ENCODE results near the gene MPV17L2. TPM values are rescaled to one million over a fixed set of nuclear protein-coding genes. Genes with fewer than 3 reads are reported as not detected.

Gene MPV17L2
- total and polyA plus RNA-seq, 2 donors from 2014 or later, result 11.5 to 31.1 TPM

DNA sequence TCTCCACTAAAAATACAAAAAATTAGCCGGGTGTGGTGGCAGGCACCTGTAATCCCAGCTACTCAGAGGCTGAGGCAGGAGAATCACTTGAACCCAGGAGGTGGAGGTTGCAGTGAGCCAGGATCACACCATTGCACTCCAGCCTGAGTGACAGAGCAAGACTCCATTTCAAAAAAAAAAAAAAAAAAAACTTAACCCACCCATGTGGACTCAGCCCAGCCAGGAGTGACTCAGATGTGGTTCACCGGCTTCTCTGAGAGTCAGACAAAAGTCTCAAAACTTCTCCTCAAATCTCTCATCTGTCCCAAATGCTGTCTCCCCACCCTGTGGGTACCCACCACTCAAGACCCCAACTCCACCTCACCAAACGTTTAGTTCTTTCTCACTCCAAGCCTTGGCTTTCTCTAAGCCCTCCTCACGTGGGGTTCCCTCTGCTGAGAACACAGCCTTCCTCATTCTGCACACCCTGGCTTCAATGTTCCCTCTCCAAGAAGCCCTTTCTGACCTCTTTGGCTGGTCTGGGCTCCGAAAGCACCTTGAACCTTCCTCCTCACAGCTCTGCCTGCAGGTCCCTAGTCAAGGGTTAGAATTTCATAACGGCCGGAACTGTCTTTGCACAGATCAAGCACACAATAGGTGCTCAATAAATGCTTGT is 21.9 kb downstream of the MPV17L2 start:
- DNase-seq (no peak), FAIRE-seq (no peak)
- Histone ChIP-seq H3K27ac (ENCODE audit: low read depth in 2 of 2, low read length in 2 of 2) (no peak overlapping the region), H3K9me3 (ENCODE audit: control insufficient read depth in 2 of 3, insufficient read depth in 1 of 3, low read length in 3 of 3) (no peaks in the 10 kb centered on the region), H3K27me3 (ENCODE audit: control insufficient read depth, insufficient read depth, low read length) (no peaks in the 10 kb centered on the region), H3K36me3 (ENCODE audit: control insufficient read depth in 2 of 3, insufficient read depth in 3 of 3, low read length in 3 of 3) (no peaks in the 10 kb centered on the region), H3K4me1 (ENCODE audit: control insufficient read depth in 2 of 3, insufficient read depth in 2 of 3, low read depth in 1 of 3, low read length in 3 of 3) (no peaks in the 10 kb centered on the region), H3K9ac (ENCODE audit: low read length in 3 of 3) (no peak overlapping the region), H3K4me3 (ENCODE audit: low read length in 3 of 3) (no peak overlapping the region)
- TF ChIP-seq CTCF (IDR thresholded peaks at IDR 0.05; ENCODE audit: borderline replicate concordance, extremely low read depth, insufficient read depth), result no peak
- intact Hi-C loops (cut with DNase I), result no loop called here

GRCh38 chr19:18216789-18217188 is 23.8 kb downstream of the MPV17L2 start:
- H3K9ac ChIP-seq (ENCODE audit: low read length in 3 of 3), result no peak overlapping the region
- DNase-seq, result no peak
- intact Hi-C loops (cut with DNase I), result no loop called here
- no peak for TF ChIP-seq CTCF (IDR thresholded peaks at IDR 0.05; ENCODE audit: borderline replicate concordance, extremely low read depth, insufficient read depth)
- FAIRE-seq, result no peak
- peaks cover 0 to 2% (median 0%) of the 10 kb centered on the region in 3 donors for H3K4me1 ChIP-seq (ENCODE audit: control insufficient read depth in 2 of 3, insufficient read depth in 2 of 3, low read depth in 1 of 3, low read length in 3 of 3)
- no peaks in the 10 kb centered on the region for H3K9me3 ChIP-seq (ENCODE audit: control insufficient read depth in 2 of 3, insufficient read depth in 1 of 3, low read length in 3 of 3)
- no peak overlapping the region for H3K27ac ChIP-seq (ENCODE audit: low read depth in 2 of 2, low read length in 2 of 2)
- H3K4me3 ChIP-seq (ENCODE audit: low read length in 3 of 3), result no peak overlapping the region
- H3K36me3 ChIP-seq (ENCODE audit: control insufficient read depth in 2 of 3, insufficient read depth in 3 of 3, low read length in 3 of 3), result no peaks in the 10 kb centered on the region
- H3K27me3 ChIP-seq (ENCODE audit: control insufficient read depth, insufficient read depth, low read length), result no peaks in the 10 kb centered on the region

GRCh38 chr19:18218159-18218558 is 25.1 kb downstream of the MPV17L2 start:
- FAIRE-seq, result no peak
- H3K27me3 ChIP-seq (ENCODE audit: control insufficient read depth, insufficient read depth, low read length), result no peaks in the 10 kb centered on the region
- H3K4me3 ChIP-seq (ENCODE audit: low read length in 3 of 3), result no peak overlapping the region
- no peaks in the 10 kb centered on the region for H3K9me3 ChIP-seq (ENCODE audit: control insufficient read depth in 2 of 3, insufficient read depth in 1 of 3, low read length in 3 of 3)
- no peak overlapping the region for H3K9ac ChIP-seq (ENCODE audit: low read length in 3 of 3)
- H3K27ac ChIP-seq (ENCODE audit: low read depth in 2 of 2, low read length in 2 of 2), result no peak overlapping the region
- intact Hi-C loops (cut with DNase I), result no loop called here
- DNase-seq, result no peak
- no peak for TF ChIP-seq CTCF (IDR thresholded peaks at IDR 0.05; ENCODE audit: borderline replicate concordance, extremely low read depth, insufficient read depth)
- H3K36me3 ChIP-seq (ENCODE audit: control insufficient read depth in 2 of 3, insufficient read depth in 3 of 3, low read length in 3 of 3), result no peaks in the 10 kb centered on the region
- H3K4me1 ChIP-seq (ENCODE audit: control insufficient read depth in 2 of 3, insufficient read depth in 2 of 3, low read depth in 1 of 3, low read length in 3 of 3), result peaks cover 0 to 2% (median 0%) of the 10 kb centered on the region in 3 donors

- FAIRE-seq, result no peak
- H3K4me1 ChIP-seq (ENCODE audit: control insufficient read depth in 2 of 3, insufficient read depth in 2 of 3, low read depth in 1 of 3, low read length in 3 of 3), result peaks cover 0 to 2% (median 0%) of the 10 kb centered on the region in 3 donors
- H3K36me3 ChIP-seq (ENCODE audit: control insufficient read depth in 2 of 3, insufficient read depth in 3 of 3, low read length in 3 of 3), result no peaks in the 10 kb centered on the region
- TF ChIP-seq CTCF (IDR thresholded peaks at IDR 0.05; ENCODE audit: borderline replicate concordance, extremely low read depth, insufficient read depth), result no peak
- no peak overlapping the region for H3K4me3 ChIP-seq (ENCODE audit: low read length in 3 of 3)
- no peak overlapping the region for H3K27ac ChIP-seq (ENCODE audit: low read depth in 2 of 2, low read length in 2 of 2)
- H3K27me3 ChIP-seq (ENCODE audit: control insufficient read depth, insufficient read depth, low read length), result no peaks in the 10 kb centered on the region
- no peaks in the 10 kb centered on the region for H3K9me3 ChIP-seq (ENCODE audit: control insufficient read depth in 2 of 3, insufficient read depth in 1 of 3, low read length in 3 of 3)
- intact Hi-C loops (cut with DNase I), result no loop called here
- DNase-seq, result no peak
- H3K9ac ChIP-seq (ENCODE audit: low read length in 3 of 3), result no peak overlapping the region
Observed at GRCh38 chr19:18218600-18218999, 25.6 kb downstream of the MPV17L2 start.
